GM12874 (cell line): Measurements from ENCODE around the gene ELMO3.

Source experiments
- CTCF ChIP-seq: IDR thresholded peaks from 2 replicates; pipeline ENCODE4 v1.5.1; 2011; ENCODE audit warnings: low read depth, mild to moderate bottlenecking, control low read depth, low read length, moderate library complexity; ENCODE audit not compliant: insufficient read depth

Gene ELMO3

GRCh38 chr16:67249178-67250044 lies 50.5 kb downstream of the ELMO3 start:
- no peak for TF ChIP-seq CTCF

- TF ChIP-seq CTCF = no peak
Measured at GRCh38 chr16:67250045-67250327, 51.1 kb downstream of the ELMO3 start.

GRCh38 chr16:67252609-67253497 lies 53.9 kb downstream of the ELMO3 start:
- no peak for TF ChIP-seq CTCF
